Amniotic epithelial cell (primary cell): ENCODE measurements around the gene PLPP1.
A peak's percentile ranks its signal among the peaks of the same experiment; 100 is the strongest.
"Not testable (repeated sequence)": the region's sequence is repeated elsewhere in the genome, so short reads cannot be mapped to it uniquely, and the experiment has no call there.

Source experiments
- DNase-seq: peaks from one replicate; pipeline ENCODE4 v3.0.0-alpha.2; 2010; ENCODE audit warnings: low read depth

PLPP1 gene

GRCh38 chr5:55544341-55544740 lies 9.6 kb upstream of the PLPP1 start:
- DNase-seq = no peak

- no peak for DNase-seq
Observed at GRCh38 chr5:55541056-55541635, 6.4 kb upstream of the PLPP1 start.

GRCh38 chr5:55540525-55540924 lies 5.8 kb upstream of the PLPP1 start:
- DNase-seq = no peak

- peak; percentile 63 for DNase-seq
Observed at GRCh38 chr5:55540024-55540423, 5.3 kb upstream of the PLPP1 start.

- DNase-seq = no peak
Observed at GRCh38 chr5:55538661-55539060, 3.9 kb upstream of the PLPP1 start.

- DNase-seq = not testable (repeated sequence)
Observed at GRCh38 chr5:55537315-55537714, 2.6 kb upstream of the PLPP1 start.

GRCh38 chr5:55535199-55535905 lies 588 bp upstream of the PLPP1 start:
- no peak for DNase-seq

- peak; percentile 22 for DNase-seq
Observed at GRCh38 chr5:55533521-55534435, 986 bp downstream of the PLPP1 start.

GRCh38 chr5:55530669-55531068 lies 4.1 kb downstream of the PLPP1 start:
- no peak for DNase-seq

- DNase-seq = no peak
Observed at GRCh38 chr5:55524816-55525215, 9.9 kb downstream of the PLPP1 start.

GRCh38 chr5:55523293-55523692 lies 11.5 kb downstream of the PLPP1 start:
- no peak for DNase-seq

- no peak for DNase-seq
Observed at GRCh38 chr5:55521881-55522280, 12.9 kb downstream of the PLPP1 start.

- no peak for DNase-seq
Observed at GRCh38 chr5:55520117-55520839, 14.5 kb downstream of the PLPP1 start.

- DNase-seq = no peak
Observed at GRCh38 chr5:55518831-55519390, 15.9 kb downstream of the PLPP1 start.

GRCh38 chr5:55517804-55518203 lies 17.0 kb downstream of the PLPP1 start:
- DNase-seq = peak; percentile 47

- DNase-seq = no peak
Observed at GRCh38 chr5:55511010-55511409, 23.8 kb downstream of the PLPP1 start.

GRCh38 chr5:55510523-55510880 lies 24.3 kb downstream of the PLPP1 start:
- DNase-seq = no peak

GRCh38 chr5:55509796-55510522 lies 24.8 kb downstream of the PLPP1 start:
- no peak for DNase-seq

GRCh38 chr5:55509097-55509496 lies 25.7 kb downstream of the PLPP1 start:
- no peak for DNase-seq

GRCh38 chr5:55507574-55507973 lies 27.2 kb downstream of the PLPP1 start:
- no peak for DNase-seq

GRCh38 chr5:55505711-55506110 lies 29.1 kb downstream of the PLPP1 start:
- DNase-seq = not testable (repeated sequence)
